HepG2 (cell line): ENCODE data around the gene U2AF1L4. TPM values are rescaled to one million over a fixed set of nuclear protein-coding genes. Genes with fewer than 3 reads are reported as not detected.

Experiments used
- ATAC-seq: fragments of 200-7000 bp; cut with Tn5 transposase; 3 replicates; pipeline ENCODE4 v1.9.1; 2020; ENCODE audit warnings: mild to moderate bottlenecking, moderate library complexity
- BruUV-seq: library from RNA; stranded (reverse); fragments of 400-500 nt; replicated peaks from 2 replicates; lab custom pipeline; 2021; lab: Mats Ljungman, UMichigan
- CTCF ChIA-PET: fragments of 300-600 bp; formaldehyde crosslinking; extraction: SDS; loops from one replicate; lab custom pipeline; 2021; ENCODE audit warnings: low total read pairs, inconsistent platforms, low intra/inter-chr PET ratio; lab: Yijun Ruan, JAX
- POLR2A ChIA-PET: fragments of 350-600 bp; sonication (Branson Sonifier 250); formaldehyde crosslinking; loops from one replicate; lab custom pipeline; 2020; ENCODE audit warnings: antibody characterized with exemption, inconsistent platforms; lab: Yijun Ruan, JAX
- DNase-seq: peaks from one replicate; pipeline ENCODE4 v3.0.0-alpha.2; 2015; ENCODE audit warnings: low spot score
- FAIRE-seq: peaks from 3 replicates; lab custom pipeline; 2011; peaks lifted over from hg19 to GRCh38; lab: Jason Lieb, UNC
- H2AFZ ChIP-seq: one replicate; pipeline ENCODE4 v1.6.1; 2011; ENCODE audit warnings: low read length, inconsistent platforms
- H3K27ac ChIP-seq: fragments of 300-600 bp; 3 replicates; pipeline ENCODE4 v1.8.0; 2011; ENCODE audit warnings: mixed run types, mild to moderate bottlenecking, mixed read lengths, low read length, inconsistent platforms; ENCODE audit not compliant: insufficient read depth; ENCODE audit errors: extremely low read length
- H3K27me3 ChIP-seq, 2 experiments: fragments of 200-600 bp in 1 of 2; 2 replicates in 1 of 2; 3 replicates in 1 of 2; pipeline versions ENCODE4 v1.6.0 to v1.8.0; 2011; ENCODE audit warnings: low read length in 2 of 2, mild to moderate bottlenecking in 2 of 2, moderate library complexity in 2 of 2, inconsistent platforms in 1 of 2; ENCODE audit not compliant: insufficient read depth in 2 of 2, control insufficient read depth in 1 of 2
- H3K36me3 ChIP-seq, 2 experiments: fragments of 200-600 bp in 1 of 2; replicated peaks in 1 of 2; 2 replicates in 1 of 2; 3 replicates in 1 of 2; pipeline versions ENCODE4 v1.5.1 to v1.8.0; 2011; ENCODE audit warnings: low read length in 2 of 2, inconsistent platforms in 1 of 2; ENCODE audit not compliant: insufficient read depth in 2 of 2, control insufficient read depth in 1 of 2
- H3K4me1 ChIP-seq: 2 replicates; pipeline ENCODE4 v1.5.1; 2012; ENCODE audit warnings: low read length, inconsistent platforms; ENCODE audit not compliant: insufficient read depth
- H3K4me2 ChIP-seq: 2 replicates; pipeline ENCODE4 v1.6.0; 2011; ENCODE audit warnings: low read depth, low read length, inconsistent platforms
- H3K4me3 ChIP-seq, 3 experiments: fragments of 200-600 bp in 1 of 3; sonication (generic), shearing (Covaris generic) in 1 of 3; replicated peaks in 1 of 3; 2 replicates each; pipeline ENCODE4 v1.5.1; 2011 to 2016; ENCODE audit warnings: low read length in 3 of 3, inconsistent platforms in 2 of 3, low read depth in 2 of 3, mild to moderate bottlenecking in 2 of 3, control low read depth in 1 of 3, mixed read lengths in 1 of 3; ENCODE audit not compliant: insufficient read depth in 1 of 3
- H3K79me2 ChIP-seq: one replicate; pipeline ENCODE4 v1.6.1; 2011; ENCODE audit warnings: low read length, inconsistent platforms; ENCODE audit not compliant: insufficient read depth
- H3K9ac ChIP-seq: 2 replicates; pipeline ENCODE4 v1.6.0; 2011; ENCODE audit warnings: mild to moderate bottlenecking, low read depth, low read length, inconsistent platforms; ENCODE audit not compliant: insufficient read depth
- H3K9me3 ChIP-seq: 2 replicates; pipeline ENCODE4 v1.5.1; 2012; ENCODE audit warnings: mild to moderate bottlenecking, low read length
- H4K20me1 ChIP-seq: 2 replicates; pipeline ENCODE4 v1.6.0; 2011; ENCODE audit warnings: inconsistent platforms, mild to moderate bottlenecking, low read length, moderate library complexity; ENCODE audit not compliant: insufficient read depth
- AKNA ChIP-seq: sonication (generic); formaldehyde crosslinking; IDR thresholded peaks from 2 replicates; pipeline ENCODE4 v1.4.0; 2020; ENCODE audit warnings: missing genetic modification reagents, borderline replicate concordance
- BCLAF1 ChIP-seq: fragments of 450-650 bp; IDR thresholded peaks from 2 replicates; pipeline ENCODE4 v1.6.1; 2017; ENCODE audit warnings: mild to moderate bottlenecking
- KAT7 ChIP-seq: IDR thresholded peaks from 2 replicates; pipeline ENCODE4 v1.6.1; 2018; ENCODE audit warnings: borderline replicate concordance, missing compliant biosample characterization
- MIER2 ChIP-seq: IDR thresholded peaks from 2 replicates; pipeline ENCODE4 v1.6.1; 2016; ENCODE audit warnings: missing biosample characterization, missing genetic modification reagents
- PRMT3 ChIP-seq: sonication (generic); formaldehyde crosslinking; IDR thresholded peaks from 2 replicates; pipeline ENCODE4 v1.8.1; 2022; ENCODE audit warnings: low read depth, mild to moderate bottlenecking, moderate library complexity, missing genetic modification reagents, borderline replicate concordance
- PRPF4 ChIP-seq: fragments of 200-400 bp; formaldehyde crosslinking; IDR thresholded peaks from 2 replicates; pipeline ENCODE4 v1.6.1; 2016; ENCODE audit warnings: low read length, low read depth; ENCODE audit not compliant: poor library complexity, severe bottlenecking
- REL ChIP-seq: sonication (generic); formaldehyde crosslinking; conservative IDR thresholded peaks from 2 replicates; pipeline ENCODE4 v1.8.0; 2022; ENCODE audit warnings: mild to moderate bottlenecking, missing genetic modification reagents, moderate library complexity
- TSC22D2 ChIP-seq: sonication (generic); formaldehyde crosslinking; IDR thresholded peaks from 2 replicates; pipeline ENCODE4 v1.5.1; 2020; ENCODE audit warnings: missing genetic modification reagents, mild to moderate bottlenecking, borderline replicate concordance
- YY1 ChIP-seq: IDR thresholded peaks from 2 replicates; pipeline ENCODE4 v1.6.1; 2011; ENCODE audit warnings: low read length, low read depth, moderate library complexity, mild to moderate bottlenecking; ENCODE audit not compliant: insufficient read depth, insufficient replicate concordance
- ZKSCAN5 ChIP-seq: sonication (generic); formaldehyde crosslinking; IDR thresholded peaks from 2 replicates; pipeline ENCODE4 v1.5.1; 2020; ENCODE audit warnings: mild to moderate bottlenecking, missing genetic modification reagents
- ZNF280B ChIP-seq: sonication (generic); formaldehyde crosslinking; IDR thresholded peaks from 2 replicates; pipeline ENCODE4 v1.5.0; 2020; ENCODE audit warnings: missing genetic modification reagents, mild to moderate bottlenecking, borderline replicate concordance
- ZNF503 ChIP-seq: sonication (generic); formaldehyde crosslinking; IDR thresholded peaks from 2 replicates; pipeline ENCODE4 v1.4.0; 2020; ENCODE audit warnings: missing genetic modification reagents
- WGBS: methylation state at CpG from one replicate; pipeline ENCODE4 v1.1.6; 2017; ENCODE audit warnings: low lambda C conversion rate; 5-methylcytosine and 5-hydroxymethylcytosine counted together
- in situ Hi-C: cut with HindIII; loops from 2 replicates; pipeline ENCODE4 v1.10.0; 2017; ENCODE audit warnings: low pct_unique_long_range_greater_than_20kb; ENCODE audit not compliant: extremely low pct_ligation_motif_present
- intact Hi-C: fragments of 100-400 bp; cut with micrococcal nuclease; formaldehyde crosslinking; loops from one replicate; pipeline ENCODE4 v1.10.0; 2022; ENCODE audit not compliant: unreplicated experiment
- polyA plus RNA-seq, 8 experiments: library from polyadenylated mRNA; depleted of rRNA in 3 of 8; stranded (reverse) in 7 of 8; unstranded in 1 of 8; fragments of >200 nt; fragmentation: Illumina TruSeq in 4 of 8; extraction: Trizol in 4 of 8; gene quantifications; 2 replicates each; pipeline versions ENCODE4 v1.2.1 to v1.2.3, GENCODE V29; 2011 to 2016; ENCODE audit warnings: low read depth in 4 of 8, missing spikeins in 1 of 8, mixed read lengths in 1 of 8; ENCODE audit not compliant: insufficient read depth in 1 of 8
- total RNA-seq, 5 experiments: library from RNA; depleted of rRNA; stranded (reverse); fragments of >200 nt; fragmentation: Illumina TruSeq; extraction: Trizol; gene quantifications; 2 replicates each; pipeline ENCODE4 v1.2.3, GENCODE V29; 2016; ENCODE audit warnings: low read depth in 1 of 5

The U2AF1L4 gene
- total and polyA plus RNA-seq, 2 of the 13 experiments (the other 11 are each of a cell fraction or from before 2014, with no cell fraction given) = 7.9 to 15.4 TPM

GRCh38 chr19:35781650-35782049 is 36.4 kb upstream of the U2AF1L4 start (continued):
- TF ChIP-seq BCLAF1 = no peak
- TF ChIP-seq ZKSCAN5 (CRISPR knock-in tag) = no peak
- no peak for TF ChIP-seq REL (CRISPR knock-in tag)
- no peak for TF ChIP-seq ZNF503
- TF ChIP-seq ZNF280B (CRISPR knock-in tag) = no peak

GRCh38 chr19:35780717-35781116 is 35.5 kb upstream of the U2AF1L4 start:
- POLR2A ChIA-PET = no interaction called here
- Histone ChIP-seq H3K27me3 (no peaks in the 10 kb centered on the region), H3K36me3 (peaks cover 0 to 2% of the 10 kb centered on the region in 2 experiments; a peak in 2 of 5 replicates), H3K4me3 (no peak overlapping the region), H3K27ac (no peak overlapping the region), H3K9ac (no peak overlapping the region), H3K79me2 (no peaks in the 10 kb centered on the region), H3K4me1 (peaks cover 41% of the 10 kb centered on the region), H3K9me3 (no peaks in the 10 kb centered on the region), H2AFZ (no peak overlapping the region), H3K4me2 (no peak overlapping the region), H4K20me1 (no peaks in the 10 kb centered on the region)
- intact Hi-C loops = no loop called here
- FAIRE-seq = no peak
- WGBS = 98% methylated on average over 11 of the region's 20 CpGs
- no peak for DNase-seq
- no TSS peak for BruUV-seq
- ATAC-seq = no peak
- CTCF ChIA-PET = no interaction called here
- in situ Hi-C loops = no loop called here
- TF ChIP-seq KAT7 (CRISPR knock-in tag) = no peak
- no peak for TF ChIP-seq AKNA (CRISPR knock-in tag)
- no peak for TF ChIP-seq PRPF4
- TF ChIP-seq PRMT3 (CRISPR knock-in tag) = no peak
- no peak for TF ChIP-seq YY1
- TF ChIP-seq MIER2 (CRISPR knock-in tag) = no peak
- TF ChIP-seq TSC22D2 (CRISPR knock-in tag) = no peak
